HUES6 (cell line): ENCODE measurements around the gene ATP2B1.

Experiments used
- H3K27ac ChIP-seq: 2 replicates; pipeline ENCODE4 v1.7.0; 2013; ENCODE audit warnings: low read depth, mild to moderate bottlenecking, low read length, inconsistent platforms
- H3K27me3 ChIP-seq: 2 replicates; pipeline ENCODE4 v1.6.1; 2013; ENCODE audit warnings: low read length; ENCODE audit not compliant: control insufficient read depth, insufficient read depth
- H3K36me3 ChIP-seq: 2 replicates; pipeline ENCODE4 v1.6.1; 2013; ENCODE audit warnings: low read length; ENCODE audit not compliant: control insufficient read depth, insufficient read depth
- H3K4me1 ChIP-seq: 2 replicates; pipeline ENCODE4 v1.6.1; 2013; ENCODE audit warnings: low read length; ENCODE audit not compliant: control insufficient read depth, insufficient read depth
- H3K4me3 ChIP-seq: 2 replicates; pipeline ENCODE4 v1.5.1; 2013; ENCODE audit warnings: low read depth, low read length
- H3K9ac ChIP-seq: one replicate; pipeline ENCODE4 v1.6.1; 2013; ENCODE audit warnings: mild to moderate bottlenecking, low read length
- H3K9me3 ChIP-seq: 2 replicates; pipeline ENCODE4 v1.6.1; 2013; ENCODE audit warnings: low read depth, low read length; ENCODE audit not compliant: control insufficient read depth, insufficient read depth

The ATP2B1 gene

GRCh38 chr12:89740943-89741342, 32.3 kb upstream of the ATP2B1 start:
- Histone ChIP-seq H3K9ac (no peak overlapping the region), H3K9me3 (no peaks in the 10 kb centered on the region; the same call in 1 of the 2 replicates), H3K36me3 (no peaks in the 10 kb centered on the region), H3K4me3 (no peak overlapping the region), H3K27me3 (no peaks in the 10 kb centered on the region), H3K4me1 (no peaks in the 10 kb centered on the region), H3K27ac (no peak overlapping the region)

- H3K9ac ChIP-seq, result no peak overlapping the region
- no peak overlapping the region for H3K27ac ChIP-seq
- no peaks in the 10 kb centered on the region for H3K27me3 ChIP-seq
- H3K9me3 ChIP-seq, result no peaks in the 10 kb centered on the region; the same call in 1 of the 2 replicates
- no peaks in the 10 kb centered on the region for H3K36me3 ChIP-seq
- no peak overlapping the region for H3K4me3 ChIP-seq
- H3K4me1 ChIP-seq, result no peaks in the 10 kb centered on the region
Measured at GRCh38 chr12:89736995-89737394, 28.4 kb upstream of the ATP2B1 start.

GRCh38 chr12:89733579-89734201, 25.1 kb upstream of the ATP2B1 start:
- Histone ChIP-seq H3K27me3 (no peaks in the 10 kb centered on the region), H3K9me3 (no peaks in the 10 kb centered on the region; the same call in 1 of the 2 replicates), H3K4me1 (no peaks in the 10 kb centered on the region), H3K4me3 (no peak overlapping the region), H3K9ac (no peak overlapping the region), H3K36me3 (no peaks in the 10 kb centered on the region), H3K27ac (no peak overlapping the region)

- no peak overlapping the region for H3K27ac ChIP-seq
- no peaks in the 10 kb centered on the region; the same call in 1 of the 2 replicates for H3K9me3 ChIP-seq
- no peak overlapping the region for H3K9ac ChIP-seq
- no peaks in the 10 kb centered on the region for H3K27me3 ChIP-seq
- no peaks in the 10 kb centered on the region for H3K36me3 ChIP-seq
- H3K4me3 ChIP-seq, result no peak overlapping the region
- no peaks in the 10 kb centered on the region for H3K4me1 ChIP-seq
Measured at GRCh38 chr12:89732522-89732921, 23.9 kb upstream of the ATP2B1 start.

GRCh38 chr12:89731614-89732013, 23.0 kb upstream of the ATP2B1 start:
- Histone ChIP-seq H3K4me1 (no peaks in the 10 kb centered on the region), H3K9me3 (no peaks in the 10 kb centered on the region; the same call in 1 of the 2 replicates), H3K27me3 (no peaks in the 10 kb centered on the region), H3K27ac (no peak overlapping the region), H3K36me3 (no peaks in the 10 kb centered on the region), H3K9ac (no peak overlapping the region), H3K4me3 (no peak overlapping the region)

DNA sequence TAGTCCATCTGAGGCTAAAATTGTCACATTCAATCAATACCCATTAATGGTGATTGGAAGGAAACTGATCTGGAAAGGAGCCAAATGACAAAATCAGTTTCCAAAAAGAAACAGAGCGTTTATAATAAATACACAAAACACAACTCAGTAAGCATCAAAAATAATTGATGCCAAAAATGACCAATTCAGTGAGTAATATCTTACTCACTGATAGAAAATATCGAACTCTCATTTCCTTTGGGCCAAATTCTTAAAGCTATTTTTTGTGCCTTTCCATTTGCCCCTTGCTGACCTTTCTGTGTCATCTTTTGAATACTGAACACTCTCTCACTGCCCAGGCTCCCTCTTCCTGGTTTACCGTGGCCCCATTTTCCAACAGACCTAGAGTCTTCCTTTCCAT, 22.5 kb upstream of the ATP2B1 start:
- Histone ChIP-seq H3K9me3 (no peaks in the 10 kb centered on the region; the same call in 1 of the 2 replicates), H3K4me3 (no peak overlapping the region), H3K4me1 (no peaks in the 10 kb centered on the region), H3K9ac (no peak overlapping the region), H3K27me3 (no peaks in the 10 kb centered on the region), H3K36me3 (no peaks in the 10 kb centered on the region), H3K27ac (no peak overlapping the region)

- no peaks in the 10 kb centered on the region for H3K27me3 ChIP-seq
- no peak overlapping the region for H3K9ac ChIP-seq
- no peaks in the 10 kb centered on the region; the same call in 1 of the 2 replicates for H3K9me3 ChIP-seq
- H3K36me3 ChIP-seq, result no peaks in the 10 kb centered on the region
- no peak overlapping the region for H3K27ac ChIP-seq
- H3K4me3 ChIP-seq, result no peak overlapping the region
- no peaks in the 10 kb centered on the region for H3K4me1 ChIP-seq
Measured at GRCh38 chr12:89729946-89730459, 21.4 kb upstream of the ATP2B1 start.

DNA sequence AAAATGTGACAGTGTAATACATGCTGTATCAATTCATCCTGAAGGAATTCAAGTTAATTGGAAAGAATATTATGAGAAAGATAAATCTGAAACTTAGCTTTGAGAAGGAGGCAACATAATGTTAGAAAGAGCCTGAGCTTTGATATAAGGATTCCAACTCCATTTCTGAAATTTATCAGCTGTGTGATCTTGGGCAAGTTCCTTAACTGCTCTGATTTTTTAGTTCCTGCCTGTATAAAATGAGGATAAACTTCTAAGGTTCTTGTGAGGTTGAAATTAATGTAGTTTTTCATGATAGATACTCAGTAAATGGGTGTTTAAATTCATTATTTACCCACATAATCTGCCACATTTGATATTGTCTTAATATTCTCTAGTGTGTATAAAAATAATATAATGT, 14.6 kb upstream of the ATP2B1 start:
- no peaks in the 10 kb centered on the region for H3K36me3 ChIP-seq
- H3K27me3 ChIP-seq, result no peaks in the 10 kb centered on the region
- no peak overlapping the region for H3K9ac ChIP-seq
- no peak overlapping the region for H3K4me3 ChIP-seq
- no peak overlapping the region for H3K27ac ChIP-seq
- H3K4me1 ChIP-seq, result no peaks in the 10 kb centered on the region
- H3K9me3 ChIP-seq, result no peaks in the 10 kb centered on the region

GRCh38 chr12:89721291-89721987, 12.8 kb upstream of the ATP2B1 start:
- no peak overlapping the region for H3K9ac ChIP-seq
- no peak overlapping the region for H3K4me3 ChIP-seq
- H3K9me3 ChIP-seq, result no peaks in the 10 kb centered on the region
- no peaks in the 10 kb centered on the region for H3K4me1 ChIP-seq
- no peaks in the 10 kb centered on the region for H3K36me3 ChIP-seq
- no peaks in the 10 kb centered on the region for H3K27me3 ChIP-seq
- no peak overlapping the region for H3K27ac ChIP-seq

DNA sequence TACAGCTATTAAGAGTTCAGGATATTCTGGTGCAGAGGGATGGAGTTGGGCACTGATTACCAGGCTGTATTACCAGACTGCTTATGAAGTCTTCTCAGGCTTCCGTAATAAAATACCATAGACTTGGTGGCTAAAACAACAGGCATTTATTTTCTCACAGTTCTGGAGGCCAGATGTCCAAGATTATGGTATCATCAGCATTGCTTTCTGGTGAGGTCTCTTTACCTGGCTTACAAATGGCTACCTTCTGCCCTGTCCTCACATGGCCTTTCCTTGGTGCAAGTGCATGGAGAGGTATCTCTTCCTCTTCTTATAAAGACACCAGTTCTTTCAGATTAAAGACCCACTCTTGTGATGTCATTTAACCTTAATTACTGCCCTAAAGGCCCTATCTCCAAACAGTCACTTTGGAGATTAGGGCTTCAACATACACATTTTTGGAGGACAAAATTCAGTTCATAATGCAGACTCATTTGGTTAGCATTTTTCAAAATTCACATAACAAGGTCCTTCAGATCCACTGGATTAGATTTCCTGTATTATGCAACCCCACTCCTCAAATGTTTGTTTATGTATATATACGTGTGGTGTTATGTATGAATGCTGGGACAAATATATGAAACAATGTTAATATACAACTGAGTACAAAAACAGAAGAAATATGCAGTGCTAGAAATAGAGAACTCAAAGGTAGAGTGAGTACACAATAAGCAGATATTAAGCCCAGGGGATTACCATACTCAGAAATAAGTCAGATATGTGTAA, 9.3 kb upstream of the ATP2B1 start:
- Histone ChIP-seq H3K27ac (no peak overlapping the region), H3K4me3 (no peak overlapping the region), H3K4me1 (no peaks in the 10 kb centered on the region), H3K36me3 (no peaks in the 10 kb centered on the region), H3K9me3 (peaks cover 19% of the 10 kb centered on the region), H3K27me3 (no peaks in the 10 kb centered on the region), H3K9ac (no peak overlapping the region)

GRCh38 chr12:89712706-89713105, 4.1 kb upstream of the ATP2B1 start:
- H3K27me3 ChIP-seq, result peaks cover 21% of the 10 kb centered on the region
- H3K4me1 ChIP-seq, result no peaks in the 10 kb centered on the region
- H3K9ac ChIP-seq, result no peak overlapping the region
- H3K36me3 ChIP-seq, result no peaks in the 10 kb centered on the region
- no peak overlapping the region for H3K27ac ChIP-seq
- no peak overlapping the region for H3K4me3 ChIP-seq
- H3K9me3 ChIP-seq, result peaks cover 19% of the 10 kb centered on the region
